ENCODE results near the gene CACNA1D. TPM values are rescaled to one million over a fixed set of nuclear protein-coding genes. Genes with fewer than 3 reads are reported as not detected.
"Not testable (repeated sequence)": the region's sequence is repeated elsewhere in the genome, so short reads cannot be mapped to it uniquely, and the experiment has no call there.

Gene CACNA1D
- total and polyA plus RNA-seq, 9 of the 15 experiments (the other 6 are each of a cell fraction or from before 2014, with no cell fraction given): 0.29 TPM; not detected in 8

- Histone ChIP-seq H3K79me2 (ENCODE audit: control insufficient read depth, insufficient read depth, low read length) (no peaks in the 10 kb centered on the region), H3K4me2 (ENCODE audit: insufficient read depth, low read length) (no peak overlapping the region), H3K27ac (ENCODE audit: extremely low read depth, low read depth, low read length) (no peak overlapping the region), H2AFZ (ENCODE audit: low read depth, low read length) (no peak overlapping the region), H3K4me1 (replicated peaks in 1 of 2; ENCODE audit: control insufficient read depth in 2 of 2, insufficient read depth in 2 of 2, low read length in 2 of 2) (no peaks in the 10 kb centered on the region), H3K9me3 (replicated peaks; ENCODE audit: control insufficient read depth, insufficient read depth, low read depth, low read length) (no peaks in the 10 kb centered on the region), H3K9ac (ENCODE audit: insufficient read depth in 1 of 2, low read depth in 2 of 2, low read length in 2 of 2) (no peak overlapping the region), H3K36me3 (ENCODE audit: control insufficient read depth, insufficient read depth, low read length) (no peaks in the 10 kb centered on the region), H3K4me3 (no peak overlapping the region), H3K27me3 (ENCODE audit: control insufficient read depth in 2 of 2, insufficient read depth in 2 of 2, low read length in 2 of 2) (no peaks in the 10 kb centered on the region; a peak in 1 of 5 replicates), H4K20me1 (replicated peaks; ENCODE audit: control insufficient read depth, insufficient read depth, low read length) (no peaks in the 10 kb centered on the region), H3K9me1 (ENCODE audit: control insufficient read depth, insufficient read depth, low read length) (no peaks in the 10 kb centered on the region)
- no TSS peak for BruUV-seq (replicated peaks)
- no peak for TF ChIP-seq NCOR1 (IDR thresholded peaks at IDR 0.05)
- no peak for TF ChIP-seq ZNF644 (tag; IDR thresholded peaks at IDR 0.05; ENCODE audit: low read depth)
- no peak for TF ChIP-seq ZNF277 (CRISPR knock-in tag; IDR thresholded peaks at IDR 0.05; ENCODE audit: borderline replicate concordance)
- no peak for TF ChIP-seq GABPB2 (CRISPR knock-in tag; conservative IDR thresholded peaks at IDR 0.05)
- TF ChIP-seq ARNT (IDR thresholded peaks at IDR 0.05): no peak
- TF ChIP-seq ZNF354B (CRISPR knock-in tag; IDR thresholded peaks at IDR 0.05): no peak
- no peak for TF ChIP-seq GTF2A2 (tag; IDR thresholded peaks at IDR 0.05)
- no peak for FAIRE-seq
- no peak for ATAC-seq
- in situ Hi-C loops (cut with MboI) (no loop called here), intact Hi-C loops (cut with micrococcal nuclease) (no loop called here)
- DNase-seq (ENCODE audit: extremely low read depth in 1 of 4, low spot score in 3 of 4): no peak
- ChIA-PET CTCF (ENCODE audit: low intra/inter-chr PET ratio) (no interaction called here), POLR2A (no interaction called here)
- WGBS (ENCODE audit: insufficient coverage, low coverage, missing lambda C conversion rate): 47% methylated on average over 3 of the region's 3 CpGs
These were observed 30.0 kb upstream of the CACNA1D start for GRCh38 chr3:53464424-53464823.

- H3K9ac ChIP-seq (ENCODE audit: insufficient read depth in 1 of 2, low read depth in 2 of 2, low read length in 2 of 2); DNase-seq (ENCODE audit: extremely low read depth in 1 of 4, low spot score in 3 of 4): not testable (repeated sequence)
These were observed 24.7 kb upstream of the CACNA1D start for GRCh38 chr3:53469758-53470157.

More at GRCh38 chr3:53469758-53470157, 24.7 kb upstream of the CACNA1D start:
- H3K4me3 ChIP-seq; H3K79me2 ChIP-seq (ENCODE audit: control insufficient read depth, insufficient read depth, low read length); H3K4me1 ChIP-seq (replicated peaks in 1 of 2; ENCODE audit: control insufficient read depth in 2 of 2, insufficient read depth in 2 of 2, low read length in 2 of 2); POLR2A ChIA-PET; in situ Hi-C loops (cut with MboI); H3K9me1 ChIP-seq (ENCODE audit: control insufficient read depth, insufficient read depth, low read length); H4K20me1 ChIP-seq (replicated peaks; ENCODE audit: control insufficient read depth, insufficient read depth, low read length); H2AFZ ChIP-seq (ENCODE audit: low read depth, low read length); H3K4me2 ChIP-seq (ENCODE audit: insufficient read depth, low read length); BruUV-seq (replicated peaks); H3K27me3 ChIP-seq (ENCODE audit: control insufficient read depth in 2 of 2, insufficient read depth in 2 of 2, low read length in 2 of 2); H3K27ac ChIP-seq (ENCODE audit: extremely low read depth, low read depth, low read length); ATAC-seq; intact Hi-C loops (cut with micrococcal nuclease); CTCF ChIA-PET (ENCODE audit: low intra/inter-chr PET ratio); H3K36me3 ChIP-seq (ENCODE audit: control insufficient read depth, insufficient read depth, low read length); H3K9me3 ChIP-seq (replicated peaks; ENCODE audit: control insufficient read depth, insufficient read depth, low read depth, low read length); FAIRE-seq: not testable (repeated sequence)
- WGBS (ENCODE audit: insufficient coverage, low coverage, missing lambda C conversion rate): 0% methylated on average over 7 of the region's 7 CpGs

All from K562 (cell line).